HG02973 (cell line): Measurements from ENCODE around the gene UBR2.
"Not testable (repeated sequence)": the region's sequence is repeated elsewhere in the genome, so short reads cannot be mapped to it uniquely, and the experiment has no call there.

Source experiments
- ATAC-seq: cut with Tn5 transposase; IDR thresholded peaks from one replicate; pipeline ENCODE4 v1.9.1; 2021; ENCODE audit warnings: moderate library complexity; ENCODE audit not compliant: unreplicated experiment

Gene UBR2

DNA sequence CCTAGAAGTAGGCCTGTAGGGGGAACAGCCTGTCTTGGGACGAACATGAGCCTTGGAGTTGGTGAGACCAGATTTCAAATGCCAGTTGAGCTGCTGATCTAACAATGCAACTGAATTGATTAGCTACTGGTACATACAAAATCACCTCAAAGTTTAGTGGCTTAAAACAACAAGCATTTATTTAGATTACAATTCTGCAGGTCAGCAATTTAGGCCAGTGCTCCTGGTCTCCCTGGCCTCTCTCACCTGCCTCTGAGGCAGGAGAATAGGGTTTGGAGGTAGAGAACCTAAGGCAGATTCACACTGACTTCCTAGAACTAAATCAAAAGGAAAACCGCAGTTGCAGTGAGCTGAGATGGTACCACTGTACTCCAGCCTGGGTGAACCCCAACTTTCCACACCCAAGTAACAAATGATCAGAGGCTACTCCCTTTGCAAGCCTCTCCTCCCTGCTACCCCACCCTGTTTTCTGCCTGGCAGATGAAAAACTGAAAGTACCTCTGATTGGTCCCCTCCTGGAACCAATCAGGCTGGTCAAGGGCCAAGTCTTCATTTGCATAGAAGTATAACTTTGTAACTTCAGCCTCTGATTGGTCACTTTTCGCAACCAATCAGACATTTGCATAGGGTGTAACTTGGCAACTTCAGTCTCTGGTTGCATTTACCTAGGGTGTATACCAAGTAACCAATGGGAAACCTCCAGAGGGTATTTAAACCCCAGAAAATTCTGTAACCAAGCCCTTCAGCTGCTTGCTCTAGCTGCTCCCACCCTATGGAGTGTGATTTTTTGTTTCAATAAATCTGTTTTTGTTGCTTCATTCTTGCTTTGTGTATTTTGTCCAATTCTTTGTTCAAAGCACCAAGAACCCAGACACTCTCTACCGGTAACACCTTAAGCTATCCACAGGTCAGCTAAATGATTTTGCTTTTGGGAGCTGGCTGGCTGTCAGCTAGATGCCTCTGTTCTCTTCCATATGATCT lies 8.1 kb upstream of the UBR2 start:
- no peak for ATAC-seq

DNA sequence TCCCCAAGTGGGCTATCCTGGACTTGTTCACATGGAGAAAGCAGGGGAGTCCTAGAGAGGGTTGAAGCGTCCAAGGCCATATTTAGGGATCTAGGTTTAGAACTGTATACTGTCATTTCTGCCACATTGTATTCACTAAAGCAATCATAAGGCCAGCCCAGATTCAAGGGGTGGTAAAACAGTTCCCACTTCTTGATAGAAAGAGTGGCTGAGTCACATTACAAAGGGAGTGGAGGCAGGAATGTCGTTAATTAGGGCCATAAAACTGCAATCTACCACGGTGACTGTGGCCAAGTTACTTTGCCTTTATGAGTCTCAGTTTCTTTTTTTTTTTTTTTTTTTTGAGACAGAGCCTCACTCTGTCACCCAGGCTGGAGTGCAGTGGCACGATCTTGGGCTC lies 7.4 kb upstream of the UBR2 start:
- ATAC-seq = no peak

DNA sequence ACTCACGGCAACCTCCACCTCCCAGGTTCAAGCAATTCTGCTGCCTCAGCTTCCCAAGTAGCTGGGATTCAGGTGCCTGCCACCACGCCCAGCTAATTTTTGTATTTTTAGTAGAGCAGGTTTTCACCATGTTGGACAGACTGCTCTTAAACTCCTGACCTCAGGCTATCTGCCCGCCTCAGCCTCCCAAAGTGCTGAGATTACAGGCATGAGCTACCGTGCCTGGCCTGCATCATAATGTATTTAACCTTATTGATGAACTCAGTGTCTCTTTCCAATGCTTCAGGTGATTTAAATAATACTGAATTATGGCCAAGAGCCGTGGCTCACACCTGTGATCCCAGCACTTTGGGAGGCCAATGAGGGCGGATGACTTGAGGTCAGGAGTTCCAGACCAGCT lies 4.6 kb upstream of the UBR2 start:
- ATAC-seq = not testable (repeated sequence)

DNA sequence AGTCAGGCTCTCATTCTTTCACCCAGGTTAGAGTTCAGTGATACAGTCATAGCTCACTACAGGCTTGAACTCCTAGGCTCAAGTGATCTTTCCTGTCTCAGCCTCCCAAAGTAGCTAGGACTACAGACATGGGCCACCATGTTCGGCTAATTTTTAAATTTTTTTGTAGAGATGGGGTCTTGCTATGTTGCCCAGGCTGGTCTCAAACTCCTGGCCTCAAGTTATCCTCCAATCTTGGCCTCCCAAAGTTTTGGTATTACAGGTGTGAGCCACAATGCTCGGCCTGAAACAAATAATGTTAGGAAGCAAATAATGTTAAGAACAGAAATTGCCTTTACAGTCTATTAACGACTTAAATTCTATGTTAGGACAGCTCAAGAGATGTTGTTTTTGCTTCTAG lies 1.8 kb upstream of the UBR2 start:
- no peak for ATAC-seq

DNA sequence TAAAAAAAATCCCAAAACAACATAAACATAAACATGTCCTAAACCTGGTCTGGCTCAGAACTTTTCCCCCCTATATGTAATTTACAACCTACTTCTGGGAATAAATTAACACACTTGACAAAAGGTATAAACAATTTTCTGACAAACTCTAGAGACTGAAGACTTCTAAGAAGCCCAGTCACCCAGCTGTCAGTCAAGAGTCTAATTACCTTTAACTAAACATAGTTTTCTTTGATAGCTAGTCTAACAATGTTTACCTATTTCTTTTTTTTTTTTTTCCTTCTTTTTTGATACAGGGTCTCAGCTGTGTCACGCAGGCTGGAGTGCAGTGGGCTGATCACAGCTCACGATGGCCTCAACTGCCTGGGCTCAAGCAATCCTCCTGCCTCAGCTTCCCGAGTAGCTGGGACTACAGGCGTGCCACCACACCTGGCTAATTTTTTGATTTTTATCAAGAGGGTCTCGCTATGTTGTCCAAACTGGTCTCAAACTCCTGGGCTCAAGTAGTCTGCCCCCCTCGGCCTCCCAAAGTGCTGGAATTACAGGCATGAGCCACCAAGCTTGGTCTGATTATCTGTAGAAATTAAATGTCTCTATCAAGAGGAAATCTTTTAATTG lies 932 bp upstream of the UBR2 start:
- no peak for ATAC-seq

DNA sequence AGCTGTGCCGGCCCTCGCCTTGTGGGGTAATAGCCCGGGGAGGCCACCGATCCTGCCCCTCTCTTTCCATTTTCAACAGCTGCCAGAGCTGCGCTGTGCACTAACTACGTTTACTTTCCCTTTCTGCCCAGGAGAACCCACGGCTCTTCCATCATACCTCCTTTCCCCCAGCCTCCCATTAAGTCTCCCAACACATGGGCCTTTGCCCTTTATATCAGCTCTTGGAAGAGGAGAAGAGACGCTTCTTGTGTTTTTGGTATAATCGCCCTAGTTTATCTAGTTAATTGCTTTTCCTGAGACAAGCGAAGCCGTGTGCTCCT lies 637 bp downstream of the UBR2 start:
- no peak for ATAC-seq

DNA sequence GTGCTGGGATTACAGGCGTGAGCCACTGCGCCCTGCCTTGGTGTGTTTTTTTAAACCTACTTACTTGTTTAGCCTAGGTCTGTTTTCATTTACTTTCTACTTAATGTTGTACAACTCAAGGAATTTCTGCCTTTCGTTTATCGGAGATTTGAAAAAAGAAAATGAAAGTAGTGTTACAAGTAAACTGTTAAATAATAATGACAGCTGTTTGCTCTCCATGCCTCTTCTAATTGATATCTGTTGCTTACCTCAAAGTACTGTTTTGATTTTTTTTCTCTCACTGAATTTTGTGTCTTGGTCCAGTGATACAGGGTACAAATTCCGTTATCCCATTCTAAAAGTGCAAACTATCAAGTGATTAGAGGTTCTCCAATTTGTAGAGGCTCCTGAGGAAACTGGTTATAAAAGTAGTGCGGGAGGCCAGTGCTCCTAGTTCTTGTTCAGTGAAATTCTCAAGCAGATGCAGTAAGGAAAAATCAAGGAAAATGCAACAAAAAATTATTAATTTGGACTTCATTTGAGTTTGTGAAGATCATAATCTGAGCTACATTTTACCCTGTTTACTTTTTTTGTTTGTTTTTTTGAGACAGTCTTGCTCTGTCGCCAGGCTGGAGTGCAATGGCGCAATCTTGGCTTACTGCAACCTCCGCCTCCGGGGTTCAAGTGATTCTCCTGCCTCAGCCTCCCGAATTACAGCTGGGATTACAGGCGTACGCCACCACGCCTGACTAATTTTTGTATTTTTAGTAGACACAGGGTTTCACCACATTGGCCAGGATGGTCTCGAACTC lies 2.2 kb downstream of the UBR2 start:
- ATAC-seq = no peak

DNA sequence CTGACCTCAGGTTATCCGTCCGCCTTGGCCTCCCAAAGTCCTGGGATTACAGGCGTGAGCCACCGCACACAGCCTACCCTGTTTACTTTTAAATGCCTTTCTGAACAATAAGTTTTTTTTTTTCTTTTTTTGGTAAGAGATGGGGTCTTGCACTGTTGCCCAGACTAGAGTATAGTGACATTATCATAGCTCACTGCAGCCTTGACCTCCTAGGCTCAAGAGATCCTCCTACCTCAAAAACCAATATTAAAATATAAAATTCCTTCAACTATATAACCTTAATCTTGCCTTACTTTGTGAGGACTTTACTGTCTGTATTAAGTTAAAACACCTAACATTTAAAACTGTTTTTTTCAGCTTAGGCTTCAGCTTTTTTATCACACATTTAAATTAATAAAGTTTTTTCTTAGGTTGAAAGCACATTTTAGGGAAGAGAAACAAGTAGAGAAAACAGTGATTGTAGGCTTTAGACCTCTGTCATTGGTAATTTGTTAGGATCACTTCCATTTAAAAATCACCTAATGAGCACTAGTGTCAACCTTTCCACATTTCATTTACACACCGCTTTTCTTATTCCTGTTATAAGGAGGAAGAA lies 2.9 kb downstream of the UBR2 start:
- no peak for ATAC-seq

DNA sequence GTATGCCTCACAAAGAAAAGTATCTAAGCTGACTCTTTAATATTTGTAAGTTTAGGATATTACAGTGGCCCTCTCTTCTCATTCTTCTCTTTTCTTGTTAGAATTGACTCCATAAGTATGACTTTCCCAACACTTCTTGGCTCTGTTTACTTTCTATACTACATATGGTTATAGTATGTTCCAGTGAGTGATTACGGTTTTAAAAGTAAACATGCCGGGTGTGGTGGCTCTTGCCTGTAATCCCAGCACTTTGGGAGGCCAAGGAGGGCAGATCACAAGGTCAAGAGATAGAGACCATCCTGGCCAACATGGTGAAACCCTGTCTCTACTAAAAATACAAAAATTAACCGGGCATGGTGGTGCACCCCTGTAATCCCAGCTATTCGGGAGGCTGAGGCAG lies 3.4 kb downstream of the UBR2 start:
- ATAC-seq = not testable (repeated sequence)

DNA sequence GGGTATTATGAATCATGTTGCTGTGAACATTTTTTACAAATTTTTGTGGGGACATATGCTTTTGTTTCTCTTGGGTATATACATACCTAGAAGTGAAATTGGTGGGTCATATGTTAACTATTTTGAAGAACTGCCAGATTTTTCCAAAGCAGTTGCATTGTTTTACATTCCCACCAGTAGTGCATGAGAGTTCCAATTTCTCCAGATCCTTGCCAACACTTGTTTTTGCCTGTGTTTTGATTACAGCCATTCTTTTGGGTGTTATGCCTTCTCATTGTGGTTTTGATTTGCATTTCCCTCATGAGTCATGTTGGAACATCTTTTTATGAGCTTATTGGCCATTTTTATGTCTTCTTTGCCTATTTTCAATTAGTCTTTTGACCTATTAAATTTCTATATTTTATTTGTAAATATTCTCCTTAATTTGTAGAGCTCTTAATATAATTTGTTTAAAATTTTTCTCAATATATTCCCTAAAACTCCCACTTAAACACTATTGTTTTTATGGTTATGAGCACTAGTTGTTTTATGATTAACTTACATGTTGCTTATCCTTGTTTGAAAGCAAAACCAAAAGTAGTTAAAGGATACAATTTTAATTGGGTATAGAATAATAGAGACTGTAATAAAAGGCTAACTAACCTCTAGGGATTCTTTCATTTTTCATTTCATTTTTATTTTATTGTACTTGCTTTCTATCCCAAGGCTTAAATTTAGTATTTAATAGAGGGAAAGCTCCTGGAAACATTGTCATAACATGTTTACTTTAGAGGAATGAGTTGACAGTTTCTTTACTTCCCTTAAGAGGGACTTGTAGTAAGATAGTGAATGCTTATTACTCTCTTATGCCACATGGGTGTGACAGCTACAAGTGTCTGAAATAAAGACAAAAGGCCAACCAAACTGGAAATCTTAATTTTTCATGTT lies 5.5 kb downstream of the UBR2 start:
- no peak for ATAC-seq

DNA sequence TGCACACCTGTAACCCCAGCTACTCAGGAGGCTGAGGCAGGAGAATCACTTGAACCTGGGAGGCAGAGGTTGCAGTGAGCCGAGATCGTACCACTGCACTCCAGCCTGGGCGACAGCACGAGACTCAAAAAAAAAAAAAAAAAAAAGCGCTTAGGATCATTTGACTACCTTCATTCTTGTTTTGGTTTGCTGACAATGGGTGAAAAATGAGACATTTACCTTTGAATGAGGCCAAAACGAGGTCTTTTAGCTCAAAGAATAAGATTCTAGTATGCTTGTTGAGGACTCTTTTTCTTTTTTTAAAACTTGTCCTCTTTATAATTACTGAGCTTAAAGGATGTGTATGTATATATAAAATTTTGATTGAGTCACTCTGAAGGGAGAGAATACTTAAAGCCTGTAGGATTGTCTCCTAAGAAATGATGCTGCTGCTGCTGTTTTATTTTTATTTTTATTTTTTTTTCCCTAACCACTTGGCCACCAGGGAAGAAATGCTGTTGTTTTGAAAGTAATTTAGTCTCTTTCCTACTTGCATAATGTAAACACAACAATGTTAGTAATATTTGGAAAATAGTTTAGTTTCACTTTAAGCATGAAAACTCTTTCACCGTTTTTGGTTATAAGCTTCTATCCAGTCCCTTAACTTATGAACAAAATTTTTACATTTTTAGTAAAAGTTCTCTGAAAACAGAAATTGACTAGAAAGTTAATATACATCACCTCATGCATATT lies 7.9 kb downstream of the UBR2 start:
- peak; percentile 14 for ATAC-seq

DNA sequence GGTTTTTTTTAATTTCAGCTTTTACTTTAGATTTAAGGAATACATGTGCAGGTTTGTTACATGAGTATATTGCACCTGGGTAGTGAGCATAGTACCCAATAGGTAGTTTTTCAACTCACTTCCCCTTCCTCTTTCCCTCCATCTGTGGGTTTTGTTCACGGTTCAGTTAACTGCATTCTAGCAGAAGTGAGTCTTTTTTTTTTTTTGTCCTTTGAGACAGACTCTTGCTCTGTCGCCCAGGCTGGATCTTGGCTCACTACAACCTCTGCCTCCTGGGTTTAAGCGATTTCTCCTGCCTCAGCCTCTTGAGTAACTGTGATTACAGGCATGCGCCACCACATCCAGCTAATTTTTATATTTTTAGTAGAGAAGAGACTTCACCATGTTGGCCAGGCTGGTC lies 8.7 kb downstream of the UBR2 start:
- peak; percentile 58 for ATAC-seq

DNA sequence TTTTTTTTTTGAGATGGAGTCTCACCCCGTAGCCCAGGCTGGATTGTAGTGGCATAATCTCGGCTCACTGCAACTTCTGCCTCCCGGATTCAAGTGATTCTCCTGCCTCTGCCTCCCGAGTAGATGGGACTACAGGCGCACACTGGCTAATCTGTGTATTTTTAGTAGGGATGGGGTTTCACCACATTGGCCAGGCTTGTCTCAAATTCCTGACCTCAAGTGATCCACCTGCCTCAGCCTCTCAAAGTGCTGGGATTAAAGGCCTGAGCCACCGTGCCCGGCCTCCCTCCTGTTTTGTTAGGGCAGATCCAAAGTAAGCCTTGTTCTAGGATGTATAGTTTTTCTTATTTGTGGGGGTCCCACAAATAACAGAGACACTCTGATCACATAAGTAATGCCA lies 12.7 kb downstream of the UBR2 start:
- ATAC-seq = not testable (repeated sequence)

DNA sequence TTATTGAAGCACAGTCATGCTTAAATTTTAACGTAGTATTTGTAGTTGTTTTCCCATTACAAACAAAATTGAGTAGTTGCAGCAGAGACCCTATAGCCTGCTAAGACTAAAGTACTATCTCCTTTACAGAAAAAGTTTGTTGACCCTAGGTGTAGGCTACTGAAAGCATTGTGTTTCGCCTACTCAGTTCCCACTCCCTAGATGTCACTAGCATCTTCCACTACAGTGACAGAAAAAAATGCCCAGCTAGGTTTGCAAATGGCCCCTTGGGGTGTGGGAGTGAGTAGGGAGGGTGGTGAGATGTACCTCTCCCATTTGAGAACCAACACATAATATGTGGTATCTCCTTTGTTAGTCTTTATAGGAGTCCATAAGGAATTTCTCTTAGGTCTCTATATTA lies 34.5 kb downstream of the UBR2 start:
- no peak for ATAC-seq

DNA sequence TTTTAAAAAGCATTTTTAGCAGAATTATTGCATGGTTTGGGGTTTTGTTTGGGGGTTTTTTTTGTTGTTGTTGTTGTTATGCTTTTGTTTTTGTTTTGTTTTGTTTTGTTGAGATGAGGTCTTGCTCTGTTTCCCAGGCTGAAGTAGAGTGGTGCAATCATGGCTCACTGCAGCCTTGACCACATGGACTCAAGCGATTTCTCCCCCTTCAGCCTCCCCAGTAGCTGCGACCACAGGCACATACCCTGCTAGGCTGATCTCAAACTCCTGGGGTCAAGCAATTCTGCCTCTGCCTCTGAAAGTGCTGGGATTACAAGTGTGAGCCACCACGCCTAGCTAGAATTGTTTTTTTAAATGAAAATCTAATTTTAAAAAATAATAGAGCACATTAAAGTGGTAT lies 35.7 kb downstream of the UBR2 start:
- ATAC-seq = no peak

DNA sequence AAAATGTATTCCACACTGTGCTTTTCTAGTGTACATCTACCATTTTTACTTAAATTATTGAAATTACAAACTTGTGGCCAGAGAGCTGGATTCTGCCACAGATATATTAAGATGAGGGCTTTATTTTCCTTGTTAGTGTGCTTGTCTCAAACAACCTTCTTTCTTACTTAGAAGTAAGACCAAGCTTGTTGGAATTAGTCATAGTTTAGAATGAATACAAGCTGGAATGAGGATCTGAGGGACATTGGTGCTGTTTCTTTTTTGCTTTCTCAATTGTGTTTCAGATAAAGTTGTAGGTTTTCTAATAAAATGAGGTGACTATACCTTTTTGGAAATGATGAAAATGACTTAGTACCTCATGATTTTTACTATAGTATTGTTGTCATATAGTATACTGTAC lies 40.3 kb downstream of the UBR2 start:
- ATAC-seq = no peak

DNA sequence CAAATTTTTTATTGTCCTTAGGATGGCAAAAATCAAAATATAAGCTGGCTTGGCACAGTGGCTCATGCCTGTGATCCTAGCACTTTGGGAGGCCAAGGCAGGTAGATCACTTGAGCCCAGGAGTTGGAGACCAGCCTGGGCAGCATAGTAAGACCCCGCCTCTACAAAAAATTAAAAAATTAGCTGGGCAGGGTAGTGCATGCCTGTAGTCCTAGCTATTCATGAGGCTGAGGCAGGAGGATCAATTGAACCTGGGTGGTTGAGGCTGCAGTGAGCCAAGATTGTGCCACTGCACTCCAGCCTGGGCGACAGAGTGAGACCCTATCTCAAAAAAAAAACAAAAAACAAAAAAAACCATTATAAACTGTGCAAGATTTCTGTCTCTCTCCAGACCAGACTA lies 40.9 kb downstream of the UBR2 start:
- not testable (repeated sequence) for ATAC-seq

DNA sequence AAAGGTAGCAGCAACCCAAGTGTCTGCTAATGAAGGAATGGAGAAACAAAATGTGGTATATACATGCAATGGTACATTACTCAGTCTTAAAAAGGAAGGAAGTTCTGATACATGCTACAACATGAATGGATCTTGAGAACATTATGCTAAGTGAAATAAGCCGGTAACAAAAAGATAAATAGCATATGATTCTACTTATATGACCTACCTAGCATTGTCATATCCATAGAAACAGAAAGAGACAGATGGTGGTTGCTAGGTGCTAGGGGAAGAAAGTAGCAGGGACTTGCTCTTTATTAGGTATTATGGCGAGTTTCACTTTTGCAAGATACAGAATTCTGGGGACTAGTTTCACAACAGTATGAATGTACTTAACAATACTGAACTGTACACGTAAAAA lies 46.6 kb downstream of the UBR2 start:
- no peak for ATAC-seq

DNA sequence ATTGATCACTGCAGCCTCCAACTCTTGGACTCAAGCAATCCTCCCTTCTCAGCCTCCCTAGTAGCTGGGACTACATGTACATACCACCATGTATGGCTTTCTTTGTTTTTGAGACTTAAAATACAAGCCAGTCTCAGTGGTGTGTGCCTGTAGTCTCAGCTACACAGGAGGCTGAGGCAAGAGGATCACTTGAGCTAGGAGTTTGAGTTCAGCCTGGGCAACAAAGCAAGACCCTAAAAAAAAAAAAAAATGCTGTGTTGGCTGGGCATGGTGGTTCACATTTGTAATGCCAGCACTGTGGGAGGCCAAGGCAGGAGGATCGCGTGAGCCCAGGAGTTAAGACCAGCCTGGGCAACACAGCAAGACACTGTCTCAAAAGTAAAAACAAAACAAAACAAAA lies 51.7 kb downstream of the UBR2 start:
- no peak for ATAC-seq

DNA sequence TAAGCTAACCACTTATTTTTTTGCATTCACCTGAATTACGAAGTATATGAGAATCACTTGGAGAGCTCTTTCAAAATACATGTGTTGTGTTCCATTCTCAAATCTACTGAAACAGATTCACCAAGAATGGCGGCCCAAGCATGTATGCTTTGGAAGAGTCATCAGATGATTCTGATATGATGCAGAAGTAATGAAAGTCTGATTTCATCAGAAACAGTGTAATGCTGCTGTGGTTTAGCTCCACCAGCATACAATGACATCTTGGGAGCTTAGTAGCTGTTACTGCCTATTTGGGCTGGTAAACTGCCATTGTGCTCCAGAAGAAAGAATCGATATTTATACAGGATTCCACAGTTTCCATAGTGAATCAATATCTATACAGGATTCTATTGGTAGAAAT lies 52.9 kb downstream of the UBR2 start:
- no peak for ATAC-seq
